ENCODE measurements around the gene TIPARP. TPM values are rescaled to one million over a fixed set of nuclear protein-coding genes. Genes with fewer than 3 reads are reported as not detected.

The TIPARP gene
- total RNA-seq, 4 donors from 2014 or later = 61.9 to 94.8 (median 78.5) TPM

- no peak for TF ChIP-seq CTCF (IDR thresholded peaks at IDR 0.05)
- Histone ChIP-seq H3K27me3 (no peaks in the 10 kb centered on the region), H3K4me1 (peaks cover 0 to 10% (median 0%) of the 10 kb centered on the region in 4 donors), H3K27ac (replicated peaks in 1 of 4) (no peak overlapping the region), H3K36me3 (no peaks in the 10 kb centered on the region), H3K4me3 (no peak overlapping the region), H3K9me3 (no peaks in the 10 kb centered on the region)
- intact Hi-C loops (cut with DNase I) = no loop called here
- no peak for DNase-seq (ENCODE audit: extremely low spot score)
Measured at GRCh38 chr3:156659260-156659659, 15.1 kb upstream of the TIPARP start.

GRCh38 chr3:156661155-156661554 lies 13.2 kb upstream of the TIPARP start:
- 88% methylated on average over 2 of the region's 2 CpGs for WGBS
- Histone ChIP-seq H3K4me1 (peaks cover 0 to 10% (median 0%) of the 10 kb centered on the region in 4 donors), H3K36me3 (no peaks in the 10 kb centered on the region), H3K4me3 (no peak overlapping the region), H3K27me3 (no peaks in the 10 kb centered on the region), H3K9me3 (no peaks in the 10 kb centered on the region), H3K27ac (replicated peaks in 1 of 4) (no peak overlapping the region)
- no peak for TF ChIP-seq EP300 (IDR thresholded peaks at IDR 0.05)
- no peak for TF ChIP-seq POLR2A (IDR thresholded peaks at IDR 0.05; ENCODE audit: low read depth)
- TF ChIP-seq CTCF (IDR thresholded peaks at IDR 0.05) = no peak
- TF ChIP-seq POLR2AphosphoS5 (IDR thresholded peaks at IDR 0.05) = no peak
- intact Hi-C loops (cut with DNase I) = no loop called here
- DNase-seq (ENCODE audit: extremely low spot score) = no peak

GRCh38 chr3:156664011-156664830 lies 10.2 kb upstream of the TIPARP start:
- WGBS = 87% methylated on average over 8 of the region's 8 CpGs

GRCh38 chr3:156664831-156665178 lies 9.6 kb upstream of the TIPARP start:
- H3K36me3 ChIP-seq = no peaks in the 10 kb centered on the region

More at GRCh38 chr3:156664011-156664830, 10.2 kb upstream of the TIPARP start:
- DNase-seq (ENCODE audit: extremely low spot score) = no peak
- Histone ChIP-seq H3K27ac (replicated peaks in 1 of 4) (no peak overlapping the region), H3K9me3 (no peaks in the 10 kb centered on the region), H3K4me3 (no peak overlapping the region), H3K4me1 (peaks cover 0 to 5% (median 0%) of the 10 kb centered on the region in 4 donors), H3K27me3 (no peaks in the 10 kb centered on the region), H3K36me3 (no peaks in the 10 kb centered on the region)
- intact Hi-C loops (cut with DNase I) = no loop called here
- no peak for TF ChIP-seq EP300 (IDR thresholded peaks at IDR 0.05)
- TF ChIP-seq POLR2A (IDR thresholded peaks at IDR 0.05; ENCODE audit: low read depth) = no peak
- TF ChIP-seq CTCF (IDR thresholded peaks at IDR 0.05) = no peak
- no peak for TF ChIP-seq POLR2AphosphoS5 (IDR thresholded peaks at IDR 0.05)

More at GRCh38 chr3:156664831-156665178, 9.6 kb upstream of the TIPARP start:
- H3K4me3 ChIP-seq = no peak overlapping the region
- H3K4me1 ChIP-seq = no peaks in the 10 kb centered on the region
- no peaks in the 10 kb centered on the region for H3K27me3 ChIP-seq
- H3K9me3 ChIP-seq = no peaks in the 10 kb centered on the region
- intact Hi-C loops (cut with DNase I) = no loop called here
- no peak for TF ChIP-seq CTCF (IDR thresholded peaks at IDR 0.05)
- no peak for TF ChIP-seq POLR2A (IDR thresholded peaks at IDR 0.05; ENCODE audit: low read depth)
- no peak for TF ChIP-seq EP300 (IDR thresholded peaks at IDR 0.05)
- TF ChIP-seq POLR2AphosphoS5 (IDR thresholded peaks at IDR 0.05) = no peak
- no peak for DNase-seq (ENCODE audit: extremely low spot score)
- no peak overlapping the region for H3K27ac ChIP-seq (replicated peaks in 1 of 4)

Measured in esophagus muscularis mucosa (tissue), 4 donors.